GM18517 (cell line): ENCODE measurements around the gene YLPM1.

Experiments used
- ATAC-seq: cut with Tn5 transposase; IDR thresholded peaks from one replicate; pipeline ENCODE4 v1.9.1; 2021; ENCODE audit warnings: mild to moderate bottlenecking, moderate library complexity; ENCODE audit not compliant: unreplicated experiment

YLPM1 gene

GRCh38 chr14:74841230-74842207 is 78.4 kb downstream of the YLPM1 start:
- peak; percentile 64 for ATAC-seq

DNA sequence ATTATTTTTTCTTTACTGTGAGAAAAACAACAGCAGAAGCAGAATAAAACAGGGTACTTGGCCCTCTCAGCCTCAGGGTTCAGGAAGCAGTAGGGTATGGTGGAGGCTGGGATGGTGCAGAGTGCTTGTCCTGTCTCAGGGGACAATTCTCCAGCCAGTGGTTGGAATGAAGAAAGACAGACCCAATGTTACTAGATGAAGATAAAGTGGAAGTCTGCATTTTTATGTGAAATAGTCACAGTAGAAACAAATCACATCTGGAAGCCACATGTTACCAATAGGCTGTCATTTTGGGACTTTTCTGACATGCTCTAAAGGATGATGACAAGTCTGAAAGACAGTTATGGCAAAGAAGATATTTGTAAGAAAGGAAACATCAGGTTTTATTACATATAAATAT is 80.5 kb downstream of the YLPM1 start:
- ATAC-seq, result no peak

DNA sequence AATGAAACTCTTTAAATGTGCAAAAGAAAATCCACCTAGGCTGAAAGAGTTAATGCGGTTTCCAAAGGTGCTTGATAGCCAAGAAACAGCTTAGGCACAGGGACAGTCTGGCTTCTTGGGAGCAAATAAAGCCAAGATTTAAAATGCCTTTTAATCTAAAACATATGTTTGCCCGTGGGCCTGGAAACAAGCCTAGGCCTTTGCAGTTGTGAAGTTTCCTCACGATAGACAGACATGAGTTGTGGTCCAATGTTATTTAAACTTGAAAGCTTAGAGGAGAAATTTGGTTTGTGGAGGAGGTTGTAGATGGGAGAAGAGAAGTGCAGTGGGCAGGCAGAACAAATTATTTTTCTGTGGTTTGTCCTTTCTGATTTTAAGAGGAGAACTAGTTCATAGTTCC is 83.1 kb downstream of the YLPM1 start:
- ATAC-seq, result no peak

- no peak for ATAC-seq
Measured at GRCh38 chr14:74846968-74847665, 84.0 kb downstream of the YLPM1 start.

- ATAC-seq, result no peak
Measured at GRCh38 chr14:74848768-74849167, 85.7 kb downstream of the YLPM1 start.

- ATAC-seq, result no peak
Measured at GRCh38 chr14:74852922-74853530, 89.9 kb downstream of the YLPM1 start.

GRCh38 chr14:74853581-74853980 is 90.5 kb downstream of the YLPM1 start:
- ATAC-seq, result no peak

- ATAC-seq, result no peak
Measured at GRCh38 chr14:74855021-74855420, 91.9 kb downstream of the YLPM1 start.

DNA sequence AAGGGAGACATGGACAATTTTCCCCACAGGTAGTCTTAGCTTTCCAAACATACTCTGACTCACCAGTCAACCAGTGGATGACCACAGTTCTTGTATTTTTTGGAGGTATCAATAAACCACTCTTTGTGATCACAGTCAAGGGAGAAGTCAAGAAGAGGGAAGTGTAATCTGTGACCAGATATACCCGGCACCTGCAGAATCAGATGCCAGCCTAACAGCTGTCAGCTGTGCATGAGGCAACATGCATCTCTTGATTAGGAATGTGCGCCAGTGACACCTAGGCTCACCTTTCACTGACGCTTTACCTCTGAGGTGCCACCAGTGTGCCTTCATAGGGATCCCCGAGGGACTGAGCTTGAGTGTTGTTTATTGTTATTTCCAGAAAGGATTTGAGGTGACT is 92.8 kb downstream of the YLPM1 start:
- ATAC-seq, result no peak

DNA sequence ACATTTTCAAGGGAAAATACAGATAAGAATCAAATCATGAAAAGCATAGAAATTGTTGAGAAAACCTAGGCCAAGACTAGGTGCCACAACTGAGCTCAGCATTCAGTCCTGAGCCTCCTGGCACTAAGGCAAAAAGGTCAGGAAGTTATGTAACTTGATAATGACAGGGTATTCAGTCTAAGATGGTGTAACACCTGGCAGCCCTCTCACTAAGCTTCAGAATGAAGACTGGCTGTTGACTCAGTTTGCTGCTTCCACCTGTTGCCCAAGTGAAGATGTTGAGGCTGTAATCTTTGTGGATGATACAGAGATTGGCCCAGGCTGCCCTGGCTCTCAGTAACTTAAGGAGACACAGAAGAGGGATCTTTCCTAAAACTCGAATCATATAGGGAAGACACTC is 93.2 kb downstream of the YLPM1 start:
- no peak for ATAC-seq

- no peak for ATAC-seq
Measured at GRCh38 chr14:74858022-74858421, 94.9 kb downstream of the YLPM1 start.

GRCh38 chr14:74859757-74860552 is 96.8 kb downstream of the YLPM1 start:
- no peak for ATAC-seq

DNA sequence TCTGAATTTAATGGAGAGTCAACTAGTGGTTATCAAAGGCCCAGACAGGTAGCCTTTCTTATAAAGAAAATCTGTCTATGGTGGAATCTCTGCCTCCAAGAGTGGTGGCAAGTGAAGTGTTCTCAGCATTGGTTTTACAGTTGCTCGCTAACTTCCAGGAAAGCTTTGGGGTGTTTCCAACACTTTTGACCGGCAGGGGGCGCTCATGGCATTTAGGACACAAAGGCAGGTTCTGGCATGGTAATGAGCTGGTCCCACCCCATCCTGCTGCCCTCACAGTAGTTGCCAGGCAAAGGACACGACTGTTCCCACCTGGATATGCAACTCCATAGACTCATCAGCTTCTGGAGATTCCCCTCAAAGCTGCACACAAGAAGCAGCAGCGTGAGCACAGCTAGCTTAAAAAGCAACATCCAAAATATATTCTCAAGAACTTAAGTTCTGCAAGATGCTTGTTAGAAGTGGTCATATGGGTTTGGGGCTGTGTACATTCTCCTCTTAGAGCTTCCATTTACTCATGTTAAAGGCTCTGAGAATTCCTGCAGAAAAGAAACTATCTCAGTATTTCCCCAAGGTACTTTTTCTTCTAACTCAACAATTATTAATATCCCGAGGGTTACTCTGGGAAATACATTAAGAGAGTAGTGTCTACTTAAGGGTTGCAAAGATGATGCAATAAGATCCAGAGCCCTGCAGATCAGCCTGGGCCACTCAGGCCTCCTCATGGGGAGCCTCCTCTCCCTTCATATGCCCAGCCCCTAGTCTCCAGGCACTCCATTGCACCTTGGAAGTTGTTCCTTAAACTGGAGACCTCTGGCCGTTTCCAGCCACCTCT is 98.0 kb downstream of the YLPM1 start:
- ATAC-seq, result no peak

GRCh38 chr14:74861734-74862090 is 98.6 kb downstream of the YLPM1 start:
- ATAC-seq, result no peak

- no peak for ATAC-seq
Measured at GRCh38 chr14:74863274-74863673, 100.2 kb downstream of the YLPM1 start.

DNA sequence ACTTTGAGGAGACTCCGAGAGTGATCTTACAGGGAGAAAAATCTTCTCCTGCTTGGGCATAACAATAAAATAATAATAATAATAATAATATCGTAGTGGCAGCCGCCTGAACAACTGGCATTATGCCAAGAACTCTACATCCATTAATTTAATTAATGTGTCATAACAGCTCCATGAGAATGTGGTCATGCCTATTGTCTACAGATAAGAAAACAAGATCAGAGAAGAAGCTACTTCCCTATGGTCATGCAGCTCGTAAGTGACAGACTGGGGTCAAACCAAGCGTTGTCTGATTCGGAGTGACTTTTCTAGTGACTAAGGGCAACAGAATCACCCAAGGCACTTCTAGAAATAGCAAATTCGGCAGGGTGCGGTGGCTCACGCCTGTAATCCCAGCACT is 101.1 kb downstream of the YLPM1 start:
- ATAC-seq, result no peak

GRCh38 chr14:74865156-74865555 is 102.0 kb downstream of the YLPM1 start:
- ATAC-seq, result no peak

GRCh38 chr14:74866708-74867389 is 103.7 kb downstream of the YLPM1 start:
- ATAC-seq, result no peak

GRCh38 chr14:74867673-74868072 is 104.6 kb downstream of the YLPM1 start:
- no peak for ATAC-seq
